ENCODE measurements around the gene DCP1A.

DCP1A gene

DNA sequence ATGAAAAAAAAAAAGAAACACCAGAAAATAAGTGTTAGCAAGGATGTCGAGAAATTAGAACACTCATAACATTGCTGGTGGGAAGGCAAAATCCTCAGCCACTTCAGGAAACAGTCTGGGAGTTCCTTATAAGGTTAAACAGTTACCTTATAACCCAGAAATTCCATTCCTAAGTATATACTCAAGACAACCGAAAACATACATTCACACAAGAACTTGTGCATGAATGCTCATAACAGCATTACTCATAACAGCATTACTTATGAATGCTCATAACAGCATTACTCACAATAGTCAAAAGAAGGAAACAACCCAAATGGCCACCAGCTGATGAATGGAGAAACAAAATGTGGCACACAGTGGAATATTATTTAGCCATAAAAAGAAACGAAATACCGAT lies 34.8 kb upstream of the DCP1A start:
- ATAC-seq: no peak
- no peak for TF ChIP-seq ZC3H10 (CRISPR knock-in tag; IDR thresholded peaks at IDR 0.05)
- no peak for TF ChIP-seq RARB (CRISPR knock-in tag; IDR thresholded peaks at IDR 0.05)
- TF ChIP-seq TOX (CRISPR knock-in tag; IDR thresholded peaks at IDR 0.05; ENCODE audit: borderline replicate concordance): no peak
- no peak for TF ChIP-seq ESRRG (CRISPR knock-in tag; IDR thresholded peaks at IDR 0.05)
- TF ChIP-seq SNAI2 (CRISPR knock-in tag; IDR thresholded peaks at IDR 0.05): no peak
- TF ChIP-seq TCF4 (CRISPR knock-in tag; IDR thresholded peaks at IDR 0.05; ENCODE audit: borderline replicate concordance): no peak
- TF ChIP-seq ZNF565 (CRISPR knock-in tag; conservative IDR thresholded peaks at IDR 0.05; ENCODE audit: low read depth): no peak
- TF ChIP-seq, protein P1, sequence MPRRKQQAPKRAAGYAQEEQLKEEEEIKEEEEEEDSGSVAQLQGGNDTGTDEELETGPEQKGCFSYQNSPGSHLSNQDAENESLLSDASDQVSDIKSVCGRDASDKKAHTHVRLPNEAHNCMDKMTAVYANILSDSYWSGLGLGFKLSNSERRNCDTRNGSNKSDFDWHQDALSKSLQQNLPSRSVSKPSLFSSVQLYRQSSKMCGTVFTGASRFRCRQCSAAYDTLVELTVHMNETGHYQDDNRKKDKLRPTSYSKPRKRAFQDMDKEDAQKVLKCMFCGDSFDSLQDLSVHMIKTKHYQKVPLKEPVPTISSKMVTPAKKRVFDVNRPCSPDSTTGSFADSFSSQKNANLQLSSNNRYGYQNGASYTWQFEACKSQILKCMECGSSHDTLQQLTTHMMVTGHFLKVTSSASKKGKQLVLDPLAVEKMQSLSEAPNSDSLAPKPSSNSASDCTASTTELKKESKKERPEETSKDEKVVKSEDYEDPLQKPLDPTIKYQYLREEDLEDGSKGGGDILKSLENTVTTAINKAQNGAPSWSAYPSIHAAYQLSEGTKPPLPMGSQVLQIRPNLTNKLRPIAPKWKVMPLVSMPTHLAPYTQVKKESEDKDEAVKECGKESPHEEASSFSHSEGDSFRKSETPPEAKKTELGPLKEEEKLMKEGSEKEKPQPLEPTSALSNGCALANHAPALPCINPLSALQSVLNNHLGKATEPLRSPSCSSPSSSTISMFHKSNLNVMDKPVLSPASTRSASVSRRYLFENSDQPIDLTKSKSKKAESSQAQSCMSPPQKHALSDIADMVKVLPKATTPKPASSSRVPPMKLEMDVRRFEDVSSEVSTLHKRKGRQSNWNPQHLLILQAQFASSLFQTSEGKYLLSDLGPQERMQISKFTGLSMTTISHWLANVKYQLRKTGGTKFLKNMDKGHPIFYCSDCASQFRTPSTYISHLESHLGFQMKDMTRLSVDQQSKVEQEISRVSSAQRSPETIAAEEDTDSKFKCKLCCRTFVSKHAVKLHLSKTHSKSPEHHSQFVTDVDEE (CRISPR knock-in tag; IDR thresholded peaks at IDR 0.05): no peak
- TF ChIP-seq, protein P2, sequence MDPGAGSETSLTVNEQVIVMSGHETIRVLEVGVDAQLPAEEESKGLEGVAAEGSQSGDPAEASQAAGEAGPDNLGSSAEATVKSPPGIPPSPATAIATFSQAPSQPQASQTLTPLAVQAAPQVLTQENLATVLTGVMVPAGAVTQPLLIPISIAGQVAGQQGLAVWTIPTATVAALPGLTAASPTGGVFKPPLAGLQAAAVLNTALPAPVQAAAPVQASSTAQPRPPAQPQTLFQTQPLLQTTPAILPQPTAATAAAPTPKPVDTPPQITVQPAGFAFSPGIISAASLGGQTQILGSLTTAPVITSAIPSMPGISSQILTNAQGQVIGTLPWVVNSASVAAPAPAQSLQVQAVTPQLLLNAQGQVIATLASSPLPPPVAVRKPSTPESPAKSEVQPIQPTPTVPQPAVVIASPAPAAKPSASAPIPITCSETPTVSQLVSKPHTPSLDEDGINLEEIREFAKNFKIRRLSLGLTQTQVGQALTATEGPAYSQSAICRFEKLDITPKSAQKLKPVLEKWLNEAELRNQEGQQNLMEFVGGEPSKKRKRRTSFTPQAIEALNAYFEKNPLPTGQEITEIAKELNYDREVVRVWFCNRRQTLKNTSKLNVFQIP (CRISPR knock-in tag; IDR thresholded peaks at IDR 0.05; ENCODE audit: borderline replicate concordance, low read depth): no peak

DNA sequence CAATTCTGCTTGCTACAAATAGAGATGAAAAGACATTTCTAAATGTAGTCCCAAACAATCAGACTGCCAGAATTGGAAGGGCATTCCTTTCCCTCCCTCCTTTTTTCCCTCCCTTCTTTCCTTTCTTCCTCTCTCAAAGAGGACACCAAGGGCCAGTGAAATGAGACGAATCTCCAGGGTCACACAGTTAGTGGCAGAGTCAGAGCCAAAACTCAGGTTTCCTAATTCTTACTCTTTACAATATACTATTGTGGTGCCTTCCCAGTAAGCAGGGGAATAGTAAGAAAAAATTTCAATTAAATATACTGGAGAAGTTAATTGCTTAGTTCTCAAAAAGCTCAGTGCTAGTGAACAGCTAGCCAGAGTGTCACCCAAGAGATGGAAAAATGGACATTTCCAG lies 33.0 kb upstream of the DCP1A start:
- TF ChIP-seq ZFP3 (CRISPR knock-in tag; IDR thresholded peaks at IDR 0.05): no peak
- no peak for TF ChIP-seq TCF4 (CRISPR knock-in tag; IDR thresholded peaks at IDR 0.05; ENCODE audit: borderline replicate concordance)
- no peak for TF ChIP-seq CSDC2 (CRISPR knock-in tag; IDR thresholded peaks at IDR 0.05)
- no peak for TF ChIP-seq ARNTL (CRISPR knock-in tag; IDR thresholded peaks at IDR 0.05; ENCODE audit: borderline replicate concordance, low read depth)
- no peak for TF ChIP-seq TOX (CRISPR knock-in tag; IDR thresholded peaks at IDR 0.05; ENCODE audit: borderline replicate concordance)
- TF ChIP-seq ZC3H10 (CRISPR knock-in tag; IDR thresholded peaks at IDR 0.05): no peak
- TF ChIP-seq GLIS3 (CRISPR knock-in tag; IDR thresholded peaks at IDR 0.05): no peak
- no peak for TF ChIP-seq ZFP30 (CRISPR knock-in tag; IDR thresholded peaks at IDR 0.05)
- no peak for TF ChIP-seq ISL1 (CRISPR knock-in tag; IDR thresholded peaks at IDR 0.05)
- no peak for ATAC-seq

DNA sequence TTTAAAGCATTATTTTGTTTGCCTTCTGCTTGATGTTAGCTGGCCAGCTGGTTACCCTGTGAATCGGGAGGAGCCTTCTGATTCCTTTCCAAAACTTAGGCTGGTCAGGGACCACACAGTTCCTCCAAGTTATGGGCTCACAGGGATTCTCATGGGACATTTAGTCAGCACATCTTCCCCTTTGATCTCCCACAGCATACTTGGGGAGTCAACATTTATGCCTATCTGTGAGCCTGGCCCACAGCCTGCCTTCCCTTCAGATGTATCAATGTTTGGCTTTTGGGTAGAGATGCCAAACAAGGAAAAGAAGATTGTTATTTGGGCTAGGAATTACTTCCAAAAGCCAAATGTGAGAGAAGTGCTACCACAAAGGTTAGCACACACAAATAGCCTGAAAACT lies 32.6 kb upstream of the DCP1A start:
- ATAC-seq: no peak
- TF ChIP-seq TCF4 (CRISPR knock-in tag; IDR thresholded peaks at IDR 0.05; ENCODE audit: borderline replicate concordance): no peak
- no peak for TF ChIP-seq ZNF70 (CRISPR knock-in tag; IDR thresholded peaks at IDR 0.05)
- no peak for TF ChIP-seq ZNF565 (CRISPR knock-in tag; conservative IDR thresholded peaks at IDR 0.05; ENCODE audit: low read depth)
- TF ChIP-seq ZFP3 (CRISPR knock-in tag; IDR thresholded peaks at IDR 0.05): no peak
- TF ChIP-seq, protein P1 (CRISPR knock-in tag; IDR thresholded peaks at IDR 0.05): no peak
- TF ChIP-seq, protein P3, sequence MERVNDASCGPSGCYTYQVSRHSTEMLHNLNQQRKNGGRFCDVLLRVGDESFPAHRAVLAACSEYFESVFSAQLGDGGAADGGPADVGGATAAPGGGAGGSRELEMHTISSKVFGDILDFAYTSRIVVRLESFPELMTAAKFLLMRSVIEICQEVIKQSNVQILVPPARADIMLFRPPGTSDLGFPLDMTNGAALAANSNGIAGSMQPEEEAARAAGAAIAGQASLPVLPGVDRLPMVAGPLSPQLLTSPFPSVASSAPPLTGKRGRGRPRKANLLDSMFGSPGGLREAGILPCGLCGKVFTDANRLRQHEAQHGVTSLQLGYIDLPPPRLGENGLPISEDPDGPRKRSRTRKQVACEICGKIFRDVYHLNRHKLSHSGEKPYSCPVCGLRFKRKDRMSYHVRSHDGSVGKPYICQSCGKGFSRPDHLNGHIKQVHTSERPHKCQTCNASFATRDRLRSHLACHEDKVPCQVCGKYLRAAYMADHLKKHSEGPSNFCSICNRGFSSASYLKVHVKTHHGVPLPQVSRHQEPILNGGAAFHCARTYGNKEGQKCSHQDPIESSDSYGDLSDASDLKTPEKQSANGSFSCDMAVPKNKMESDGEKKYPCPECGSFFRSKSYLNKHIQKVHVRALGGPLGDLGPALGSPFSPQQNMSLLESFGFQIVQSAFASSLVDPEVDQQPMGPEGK (CRISPR knock-in tag; IDR thresholded peaks at IDR 0.05; ENCODE audit: borderline replicate concordance): no peak

DNA sequence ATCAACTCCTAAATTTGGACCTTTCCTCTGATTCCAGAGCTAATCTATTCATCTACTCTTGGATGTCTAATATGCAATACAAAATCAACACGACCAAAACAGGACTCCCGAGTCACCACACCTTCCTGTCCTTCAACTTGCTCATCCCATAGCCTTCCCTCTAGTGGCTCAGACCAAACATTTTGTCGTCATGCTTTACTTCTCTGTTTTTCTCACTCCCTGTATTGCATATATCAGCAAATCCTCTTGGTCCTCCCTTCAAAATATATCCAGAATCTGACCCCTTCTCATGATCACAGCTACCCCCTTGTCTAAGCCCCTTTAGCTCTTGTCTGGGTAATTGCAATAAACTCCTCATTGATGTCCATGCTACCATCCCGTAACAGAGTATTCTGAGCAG lies 30.5 kb upstream of the DCP1A start:
- no peak for ATAC-seq
- TF ChIP-seq SNAI2 (CRISPR knock-in tag; IDR thresholded peaks at IDR 0.05) (no peak), TOX (CRISPR knock-in tag; IDR thresholded peaks at IDR 0.05; ENCODE audit: borderline replicate concordance) (no peak), RARB (CRISPR knock-in tag; IDR thresholded peaks at IDR 0.05) (no peak)
- TF ChIP-seq, protein P1 (CRISPR knock-in tag; IDR thresholded peaks at IDR 0.05): no peak
